Stomach (tissue), 9 donors: ENCODE results near the gene TSHZ2. TPM values are rescaled to one million over a fixed set of nuclear protein-coding genes. Genes with fewer than 3 reads are reported as not detected.

Experiments used
- DNase-seq, 2 donors: peaks; one replicate each; pipeline versions ENCODE4 v3.0.0 to v3.0.0-alpha.2; 2013 to 2019
- H3K27ac ChIP-seq, 5 donors: fragments of 200-600 bp in 4 of 5; sonication (generic) in 4 of 5; one replicate each; pipeline ENCODE4 v1.5.1; 2013 to 2019; ENCODE audit warnings: mild to moderate bottlenecking in 1 of 5, moderate library complexity in 1 of 5
- H3K27me3 ChIP-seq, 3 donors: fragments of 200-600 bp; sonication (generic); one replicate each; pipeline ENCODE4 v1.5.1; 2017 to 2019; ENCODE audit warnings: mixed run types in 1 of 3
- H3K36me3 ChIP-seq, 4 donors: fragments of 200-600 bp; sonication (generic); 1 replicate in 3 of 4; 2 replicates in 1 of 4; pipeline ENCODE4 v1.5.1; 2016 to 2019
- H3K4me1 ChIP-seq, 4 donors: fragments of 200-600 bp; sonication (generic); one replicate each; pipeline ENCODE4 v1.5.1; 2016 to 2019
- H3K4me3 ChIP-seq, 4 donors: fragments of 200-600 bp; sonication (generic) in 3 of 4; one replicate each; pipeline ENCODE4 v1.5.1; 2016 to 2019; ENCODE audit warnings: mild to moderate bottlenecking in 1 of 4
- H3K9me3 ChIP-seq, 4 donors: fragments of 200-600 bp; sonication (generic); one replicate each; pipeline ENCODE4 v1.5.1; 2016 to 2019
- CTCF ChIP-seq, 7 experiments: fragments of 450-650 bp in 4 of 7; fragments of 200-600 bp in 3 of 7; sonication (generic) in 3 of 7; IDR thresholded peaks; one replicate each; pipeline ENCODE4 v1.5.1; 2016 to 2019; ENCODE audit warnings: antibody characterized with exemption in 7 of 7, control low read depth in 2 of 7, mild to moderate bottlenecking in 1 of 7
- EP300 ChIP-seq: sonication (generic); formaldehyde crosslinking; IDR thresholded peaks from one replicate; pipeline ENCODE4 v1.6.1; 2017; ENCODE audit warnings: antibody characterized with exemption
- POLR2A ChIP-seq, 4 donors: fragments of 450-650 bp; IDR thresholded peaks; one replicate each; pipeline ENCODE4 v1.6.1; 2016; ENCODE audit warnings: antibody characterized with exemption in 4 of 4, control low read depth in 2 of 4, mild to moderate bottlenecking in 1 of 4, moderate library complexity in 1 of 4
- POLR2AphosphoS5 ChIP-seq, 3 donors: sonication (generic); formaldehyde crosslinking; IDR thresholded peaks; one replicate each; pipeline ENCODE4 v1.6.1; 2016; ENCODE audit warnings: antibody characterized with exemption in 3 of 3
- WGBS, 5 donors: extraction: QIAGEN DNeasy Blood & Tissue Kit in 3 of 5; methylation state at CpG; one replicate each; pipeline versions ENCODE4 v1.1.5 to v1.1.7; 2013 to 2018; 5-methylcytosine and 5-hydroxymethylcytosine counted together
- intact Hi-C: fragments of 100-400 bp; cut with DNase I; formaldehyde crosslinking; loops from one replicate; pipeline ENCODE4 v1.15.1; 2023; ENCODE audit warnings: low total_unique reads
- polyA plus RNA-seq, 3 donors: library from polyadenylated mRNA; stranded (reverse); fragments of 200-250 nt; gene quantifications; one replicate each; pipeline ENCODE4 v1.2.3, GENCODE V29; 2013
- total RNA-seq, 5 donors: library from RNA; depleted of rRNA; stranded (reverse); fragments of >200 nt; gene quantifications; one replicate each; pipeline versions ENCODE4 v1.1.0 to v1.2.3, GENCODE V29; 2014 to 2016
- donor health status: healthy with polysubstance abuse.
- donor health status: Bipolar disorder and iron deficiency.
- donor health status: healthy.

TSHZ2 gene
- total and polyA plus RNA-seq, 8 donors, result 2.9 to 20.5 (median 5.8) TPM

- Histone ChIP-seq H3K4me1 (no peaks in the 10 kb centered on the region), H3K36me3 (no peaks in the 10 kb centered on the region), H3K27ac (no peak overlapping the region), H3K27me3 (no peaks in the 10 kb centered on the region), H3K4me3 (no peak overlapping the region), H3K9me3 (no peaks in the 10 kb centered on the region)
- WGBS, 5 donors, result 88 to 94% (median 92%) methylated on average over 4 of the region's 4 CpGs
- intact Hi-C loops, result no loop called here
- TF ChIP-seq CTCF (IDR thresholded peaks at IDR 0.05) (no peak), EP300 (no peak), POLR2A (IDR thresholded peaks at IDR 0.05) (no peak), POLR2AphosphoS5 (IDR thresholded peaks at IDR 0.05) (no peak)
- no peak for DNase-seq
Measured at GRCh38 chr20:53165452-53165851, 193.3 kb downstream of the TSHZ2 start.

GRCh38 chr20:53168491-53168890 lies 196.3 kb downstream of the TSHZ2 start:
- DNase-seq, result no peak
- intact Hi-C loops, result no loop called here
- Histone ChIP-seq H3K4me3 (no peak overlapping the region), H3K4me1 (no peaks in the 10 kb centered on the region), H3K36me3 (no peaks in the 10 kb centered on the region), H3K27me3 (no peaks in the 10 kb centered on the region), H3K9me3 (no peaks in the 10 kb centered on the region), H3K27ac (no peak overlapping the region)
- no peak for TF ChIP-seq POLR2A (IDR thresholded peaks at IDR 0.05)
- no peak for TF ChIP-seq CTCF (IDR thresholded peaks at IDR 0.05)
- no peak for TF ChIP-seq POLR2AphosphoS5 (IDR thresholded peaks at IDR 0.05)
- no peak for TF ChIP-seq EP300
- 55 to 70% (median 65%) methylated on average over 1 of the region's 1 CpG for WGBS, 5 donors

GRCh38 chr20:53170196-53170595 lies 198.0 kb downstream of the TSHZ2 start:
- no peaks in the 10 kb centered on the region for H3K36me3 ChIP-seq
- DNase-seq, result no peak
- 71 to 84% (median 78%) methylated on average over 7 of the region's 7 CpGs for WGBS, 5 donors
- H3K9me3 ChIP-seq, result no peaks in the 10 kb centered on the region
- H3K4me1 ChIP-seq, result no peaks in the 10 kb centered on the region
- no peak overlapping the region for H3K4me3 ChIP-seq
- H3K27ac ChIP-seq, result no peak overlapping the region
- no peak for TF ChIP-seq EP300
- no peak for TF ChIP-seq POLR2AphosphoS5 (IDR thresholded peaks at IDR 0.05)
- TF ChIP-seq CTCF (IDR thresholded peaks at IDR 0.05), result no peak
- no peak for TF ChIP-seq POLR2A (IDR thresholded peaks at IDR 0.05)
- intact Hi-C loops, result no loop called here
- H3K27me3 ChIP-seq, result no peaks in the 10 kb centered on the region

GRCh38 chr20:53171065-53171464 lies 198.9 kb downstream of the TSHZ2 start:
- no peaks in the 10 kb centered on the region for H3K36me3 ChIP-seq
- WGBS, 5 donors, result 86 to 92% (median 89%) methylated on average over 6 of the region's 6 CpGs
- no peak overlapping the region for H3K4me3 ChIP-seq
- no peak for DNase-seq
- H3K4me1 ChIP-seq, result no peaks in the 10 kb centered on the region
- no peaks in the 10 kb centered on the region for H3K27me3 ChIP-seq
- H3K27ac ChIP-seq, result no peak overlapping the region
- intact Hi-C loops, result no loop called here
- TF ChIP-seq CTCF (IDR thresholded peaks at IDR 0.05) (no peak), POLR2A (IDR thresholded peaks at IDR 0.05) (no peak), EP300 (no peak), POLR2AphosphoS5 (IDR thresholded peaks at IDR 0.05) (no peak)
- no peaks in the 10 kb centered on the region for H3K9me3 ChIP-seq
